Fibroblast of pulmonary artery (primary cell): ENCODE results near the gene IGFBP3.

ENCODE experiments used
- DNase-seq: peaks from one replicate; pipeline ENCODE4 v3.0.0-alpha.2; 2010; ENCODE audit warnings: low read depth
- H3K4me3 ChIP-seq: replicated peaks from 2 replicates; pipeline ENCODE4 v1.5.1; 2011; ENCODE audit warnings: low read depth, mild to moderate bottlenecking, control low read depth, low read length, moderate library complexity
- CTCF ChIP-seq: IDR thresholded peaks from 2 replicates; pipeline ENCODE4 v1.5.1; 2011; ENCODE audit warnings: mild to moderate bottlenecking, control low read depth, low read length, inconsistent platforms; ENCODE audit errors: missing control alignments

IGFBP3 gene

GRCh38 chr7:45869426-45869825 lies 51.6 kb downstream of the IGFBP3 start:
- peak; percentile 29 for DNase-seq
- no peak for TF ChIP-seq CTCF
- H3K4me3 ChIP-seq, result no peak overlapping the region

GRCh38 chr7:45867471-45867870 lies 53.6 kb downstream of the IGFBP3 start:
- no peak overlapping the region for H3K4me3 ChIP-seq
- no peak for TF ChIP-seq CTCF
- DNase-seq, result no peak

DNA sequence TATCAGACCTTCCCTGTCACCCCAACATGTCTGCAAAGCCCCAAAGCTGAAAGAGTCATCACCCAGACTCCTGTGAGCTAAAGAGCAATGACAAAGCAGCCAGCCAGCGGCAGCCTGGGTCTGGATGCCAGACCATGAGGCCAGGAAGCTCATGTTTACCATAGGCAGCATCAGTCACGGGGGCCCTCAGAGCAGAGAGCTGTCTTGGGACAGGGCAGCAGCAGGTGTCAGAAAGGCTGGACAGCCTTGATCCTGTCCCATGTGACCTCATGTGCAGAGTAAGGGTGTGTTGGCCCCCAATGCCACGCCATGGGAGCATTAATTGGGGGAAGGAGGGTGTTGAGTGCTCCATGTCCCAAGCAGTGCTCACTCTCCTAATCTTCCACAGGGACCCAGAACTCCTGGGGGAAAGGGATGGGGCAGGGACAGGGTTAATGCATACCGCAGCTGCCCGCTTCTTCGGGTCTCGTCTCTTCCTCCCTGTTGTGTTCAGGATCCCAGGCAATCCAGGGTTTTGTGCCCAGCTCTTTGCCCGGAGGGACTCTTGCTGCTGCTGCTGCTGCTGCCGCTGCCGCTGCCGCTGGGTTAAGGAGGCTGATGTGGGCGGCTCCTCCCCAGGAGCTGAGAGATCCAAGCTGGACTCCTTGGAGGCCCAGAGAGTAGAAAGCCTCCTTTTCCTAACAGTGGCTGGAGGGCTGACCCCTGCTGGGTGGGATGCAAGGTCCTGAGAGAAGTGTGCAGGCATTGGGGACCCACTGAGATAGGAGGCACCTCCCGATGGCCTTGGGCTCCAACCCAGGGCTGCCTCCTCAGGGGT lies 55.3 kb downstream of the IGFBP3 start:
- no peak for TF ChIP-seq CTCF
- H3K4me3 ChIP-seq, result no peak overlapping the region
- no peak for DNase-seq

DNA sequence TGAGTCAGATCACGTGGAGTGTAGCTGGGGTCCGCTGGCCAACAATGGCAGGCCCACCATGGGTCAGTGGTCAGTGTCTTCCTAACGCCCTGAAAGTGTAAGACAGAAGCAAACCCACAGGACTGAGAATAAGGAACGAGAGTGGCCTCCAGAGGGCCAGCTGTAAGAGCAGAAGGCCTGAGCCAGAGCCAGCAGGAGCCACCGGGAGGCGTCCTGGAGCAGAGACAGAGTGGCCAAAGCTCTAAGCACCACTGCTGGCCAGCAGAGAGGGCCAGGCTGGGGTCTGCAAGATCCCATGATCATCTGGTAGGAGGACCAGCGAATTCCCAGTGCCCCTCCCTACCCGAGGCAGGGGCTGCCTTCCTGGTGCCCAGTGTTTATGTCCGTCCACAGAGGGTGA lies 57.4 kb downstream of the IGFBP3 start:
- DNase-seq, result no peak
- no peak overlapping the region for H3K4me3 ChIP-seq
- TF ChIP-seq CTCF, result peak; percentile 30
